ENCODE measurements around the gene SACM1L. TPM values are rescaled to one million over a fixed set of nuclear protein-coding genes. Genes with fewer than 3 reads are reported as not detected.

SACM1L gene
- total RNA-seq, 2 donors from 2014 or later, result 149 to 161 TPM

DNA sequence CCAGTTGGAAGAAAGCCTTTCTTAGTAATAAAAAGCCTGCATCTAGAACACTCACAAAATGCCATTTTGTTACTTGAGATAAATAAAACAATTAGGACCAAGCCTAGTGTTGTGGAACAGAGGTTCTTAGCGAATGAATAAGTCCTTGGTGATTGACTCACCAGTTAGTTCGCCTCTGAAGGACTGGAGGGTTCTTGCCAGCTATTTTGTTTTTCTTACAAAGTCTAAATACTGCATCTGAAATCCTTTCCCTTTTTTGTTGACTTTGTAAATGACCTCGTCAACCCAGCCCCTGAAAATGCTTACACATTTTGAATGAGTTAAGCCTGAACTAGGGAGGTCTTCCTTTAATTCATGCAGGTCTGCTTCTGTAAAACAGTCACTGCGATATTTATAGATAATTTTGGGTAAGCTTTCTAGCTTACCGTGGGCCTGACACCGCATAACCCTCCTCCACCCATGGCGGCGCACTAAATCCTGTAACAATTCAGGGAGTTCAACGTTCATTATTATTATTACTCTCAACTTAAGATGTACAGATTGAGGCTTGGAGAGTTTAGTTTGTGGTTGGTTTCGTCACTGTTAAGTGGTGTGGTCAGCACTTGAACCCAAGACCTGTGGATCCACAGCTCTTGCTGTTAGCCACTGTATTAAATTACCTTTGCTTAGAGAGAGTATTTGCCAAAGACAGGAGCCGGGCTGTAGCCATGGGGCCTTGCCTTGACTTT lies 45.0 kb upstream of the SACM1L start:
- peak overlapping the region; percentile 65 for H3K27ac Mint-ChIP-seq
- no peak for DNase-seq
- H3K9me3 Mint-ChIP-seq, result no peaks in the 10 kb centered on the region
- Histone ChIP-seq H3K9ac (ENCODE audit: extremely low read depth, low read length, poor library complexity, severe bottlenecking) (no peak overlapping the region), H3K9me3 (ENCODE audit: control insufficient read depth, low read length) (peaks cover 4% of the 10 kb centered on the region), H3K4me1 (ENCODE audit: control insufficient read depth, insufficient read depth, low read length) (peaks cover under 1% of the 10 kb centered on the region), H3K36me3 (ENCODE audit: control insufficient read depth, insufficient read depth, low read length) (peaks cover 6% of the 10 kb centered on the region), H3K4me3 (ENCODE audit: low read length) (no peak overlapping the region), H3K27me3 (ENCODE audit: control insufficient read depth, insufficient read depth, low read length, poor library complexity, severe bottlenecking) (no peaks in the 10 kb centered on the region), H3K27ac (ENCODE audit: low read depth, low read length) (no peak overlapping the region)
- H3K4me1 Mint-ChIP-seq, result peaks cover 15% of the 10 kb centered on the region
- H3K27me3 Mint-ChIP-seq (ENCODE audit: insufficient read depth), result no peaks in the 10 kb centered on the region
- H3K36me3 Mint-ChIP-seq (ENCODE audit: low read depth), result peaks cover 21% of the 10 kb centered on the region
- no peak overlapping the region for H3K4me3 Mint-ChIP-seq
- WGBS, 2 experiments (ENCODE audit: insufficient coverage in 1 of 2, insufficient read length in 1 of 2), result 84 to 100% methylated on average over 4 to 11 of the region's 11 CpGs
- TF ChIP-seq, protein P1, sequence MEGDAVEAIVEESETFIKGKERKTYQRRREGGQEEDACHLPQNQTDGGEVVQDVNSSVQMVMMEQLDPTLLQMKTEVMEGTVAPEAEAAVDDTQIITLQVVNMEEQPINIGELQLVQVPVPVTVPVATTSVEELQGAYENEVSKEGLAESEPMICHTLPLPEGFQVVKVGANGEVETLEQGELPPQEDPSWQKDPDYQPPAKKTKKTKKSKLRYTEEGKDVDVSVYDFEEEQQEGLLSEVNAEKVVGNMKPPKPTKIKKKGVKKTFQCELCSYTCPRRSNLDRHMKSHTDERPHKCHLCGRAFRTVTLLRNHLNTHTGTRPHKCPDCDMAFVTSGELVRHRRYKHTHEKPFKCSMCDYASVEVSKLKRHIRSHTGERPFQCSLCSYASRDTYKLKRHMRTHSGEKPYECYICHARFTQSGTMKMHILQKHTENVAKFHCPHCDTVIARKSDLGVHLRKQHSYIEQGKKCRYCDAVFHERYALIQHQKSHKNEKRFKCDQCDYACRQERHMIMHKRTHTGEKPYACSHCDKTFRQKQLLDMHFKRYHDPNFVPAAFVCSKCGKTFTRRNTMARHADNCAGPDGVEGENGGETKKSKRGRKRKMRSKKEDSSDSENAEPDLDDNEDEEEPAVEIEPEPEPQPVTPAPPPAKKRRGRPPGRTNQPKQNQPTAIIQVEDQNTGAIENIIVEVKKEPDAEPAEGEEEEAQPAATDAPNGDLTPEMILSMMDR (conservative IDR thresholded peaks at IDR 0.05), result no peak

GRCh38 chr3:45644791-45645201 lies 44.4 kb upstream of the SACM1L start:
- 87 to 89% methylated on average over 5 of the region's 5 CpGs for WGBS, 2 experiments (ENCODE audit: insufficient coverage in 1 of 2, insufficient read length in 1 of 2)
- Histone ChIP-seq H3K9me3 (ENCODE audit: control insufficient read depth, low read length) (peaks cover 4% of the 10 kb centered on the region), H3K4me1 (ENCODE audit: control insufficient read depth, insufficient read depth, low read length) (no peaks in the 10 kb centered on the region), H3K36me3 (ENCODE audit: control insufficient read depth, insufficient read depth, low read length) (peaks cover 5% of the 10 kb centered on the region), H3K9ac (ENCODE audit: extremely low read depth, low read length, poor library complexity, severe bottlenecking) (no peak overlapping the region), H3K27me3 (ENCODE audit: control insufficient read depth, insufficient read depth, low read length, poor library complexity, severe bottlenecking) (no peaks in the 10 kb centered on the region), H3K27ac (ENCODE audit: low read depth, low read length) (no peak overlapping the region), H3K4me3 (ENCODE audit: low read length) (no peak overlapping the region)
- peak overlapping the region; percentile 55 for H3K27ac Mint-ChIP-seq
- H3K36me3 Mint-ChIP-seq (ENCODE audit: low read depth), result peaks cover 21% of the 10 kb centered on the region
- no peak for DNase-seq
- peaks cover 13% of the 10 kb centered on the region for H3K4me1 Mint-ChIP-seq
- H3K9me3 Mint-ChIP-seq, result no peaks in the 10 kb centered on the region
- TF ChIP-seq, protein P1 (conservative IDR thresholded peaks at IDR 0.05), result no peak
- H3K27me3 Mint-ChIP-seq (ENCODE audit: insufficient read depth), result no peaks in the 10 kb centered on the region
- H3K4me3 Mint-ChIP-seq, result no peak overlapping the region

DNA sequence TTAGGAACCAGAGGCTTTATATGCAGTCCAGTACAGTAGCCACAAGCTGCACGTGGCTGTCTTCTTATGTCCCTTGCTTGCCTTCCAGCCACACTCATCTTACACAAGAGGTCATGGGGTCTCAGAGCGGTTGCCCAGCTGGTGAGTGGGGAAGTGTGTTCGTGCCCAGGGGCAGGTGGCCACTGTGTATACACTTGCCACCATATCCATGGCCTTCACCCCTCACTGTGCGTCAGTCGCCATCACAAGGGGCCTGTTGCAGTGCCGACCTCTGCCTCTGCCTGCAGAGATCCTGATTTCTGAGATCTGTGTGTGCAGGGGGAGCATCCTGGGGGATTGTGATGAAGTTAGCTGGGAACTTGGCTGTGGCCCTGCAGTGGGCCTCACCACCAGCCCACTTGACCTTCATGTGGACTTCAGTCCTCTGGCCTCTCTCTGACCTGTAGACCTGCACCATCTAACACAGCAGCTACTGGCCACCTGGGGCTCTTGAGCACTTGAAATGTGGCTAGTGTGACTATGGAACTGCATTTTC lies 43.1 kb upstream of the SACM1L start:
- H3K27ac ChIP-seq (ENCODE audit: low read depth, low read length), result no peak overlapping the region

More for the DNA sequence above, 43.1 kb upstream of the SACM1L start:
- Histone ChIP-seq H3K36me3 (ENCODE audit: control insufficient read depth, insufficient read depth, low read length) (no peaks in the 10 kb centered on the region), H3K27me3 (ENCODE audit: control insufficient read depth, insufficient read depth, low read length, poor library complexity, severe bottlenecking) (no peaks in the 10 kb centered on the region), H3K9me3 (ENCODE audit: control insufficient read depth, low read length) (peaks cover 4% of the 10 kb centered on the region), H3K4me3 (ENCODE audit: low read length) (no peak overlapping the region), H3K4me1 (ENCODE audit: control insufficient read depth, insufficient read depth, low read length) (no peaks in the 10 kb centered on the region), H3K9ac (ENCODE audit: extremely low read depth, low read length, poor library complexity, severe bottlenecking) (no peak overlapping the region)
- no peak overlapping the region for H3K27ac Mint-ChIP-seq
- H3K27me3 Mint-ChIP-seq (ENCODE audit: insufficient read depth), result no peaks in the 10 kb centered on the region
- TF ChIP-seq, protein P1 (conservative IDR thresholded peaks at IDR 0.05), result no peak
- WGBS, 2 experiments (ENCODE audit: insufficient coverage in 1 of 2, insufficient read length in 1 of 2), result 95 to 100% methylated on average over 1 to 6 of the region's 6 CpGs
- no peak for DNase-seq
- peaks cover 24% of the 10 kb centered on the region for H3K36me3 Mint-ChIP-seq (ENCODE audit: low read depth)
- no peak overlapping the region for H3K4me3 Mint-ChIP-seq
- H3K9me3 Mint-ChIP-seq, result no peaks in the 10 kb centered on the region
- H3K4me1 Mint-ChIP-seq, result peaks cover 13% of the 10 kb centered on the region

Measured in endodermal cell (in vitro differentiated cells).